Measurements from ENCODE around the gene CDC37L1.

The CDC37L1 gene

GRCh38 chr9:4669890-4670289 lies 9.5 kb upstream of the CDC37L1 start:
- no peak for DNase-seq

- DNase-seq, result no peak
Observed at GRCh38 chr9:4670591-4670990, 8.8 kb upstream of the CDC37L1 start.

- DNase-seq, result no peak
Observed at GRCh38 chr9:4671737-4672136, 7.6 kb upstream of the CDC37L1 start.

- DNase-seq, result peak; percentile 55
Observed at GRCh38 chr9:4674783-4675182, 4.6 kb upstream of the CDC37L1 start.

GRCh38 chr9:4677392-4677791 lies 2.0 kb upstream of the CDC37L1 start:
- no peak for DNase-seq

- peak; percentile 31 for DNase-seq
Observed at GRCh38 chr9:4678679-4679267, 596 bp upstream of the CDC37L1 start.

- no peak for DNase-seq
Observed at GRCh38 chr9:4680173-4680525, 780 bp downstream of the CDC37L1 start.

GRCh38 chr9:4680750-4681149 lies 1.4 kb downstream of the CDC37L1 start:
- DNase-seq, result peak; percentile 76

- no peak for DNase-seq
Observed at GRCh38 chr9:4684820-4685219, 5.5 kb downstream of the CDC37L1 start.

GRCh38 chr9:4686112-4686511 lies 6.7 kb downstream of the CDC37L1 start:
- no peak for DNase-seq

GRCh38 chr9:4686584-4686983 lies 7.2 kb downstream of the CDC37L1 start:
- no peak for DNase-seq

GRCh38 chr9:4689021-4689420 lies 9.7 kb downstream of the CDC37L1 start:
- no peak for DNase-seq

- no peak for DNase-seq
Observed at GRCh38 chr9:4689687-4690104, 10.3 kb downstream of the CDC37L1 start.

- no peak for DNase-seq
Observed at GRCh38 chr9:4690144-4690543, 10.8 kb downstream of the CDC37L1 start.

- peak; percentile 18 for DNase-seq
Observed at GRCh38 chr9:4691795-4692194, 12.4 kb downstream of the CDC37L1 start.

- no peak for DNase-seq
Observed at GRCh38 chr9:4700091-4700490, 20.7 kb downstream of the CDC37L1 start.

- no peak for DNase-seq
Observed at GRCh38 chr9:4700932-4701331, 21.6 kb downstream of the CDC37L1 start.

GRCh38 chr9:4701526-4701925 lies 22.2 kb downstream of the CDC37L1 start:
- DNase-seq, result no peak

- no peak for DNase-seq
Observed at GRCh38 chr9:4704129-4704528, 24.8 kb downstream of the CDC37L1 start.

- no peak for DNase-seq
Observed at GRCh38 chr9:4706021-4706420, 26.7 kb downstream of the CDC37L1 start.

GRCh38 chr9:4706971-4707622 lies 27.7 kb downstream of the CDC37L1 start:
- DNase-seq, result peak; percentile 42

GRCh38 chr9:4709380-4709779 lies 30.0 kb downstream of the CDC37L1 start:
- no peak for DNase-seq

GRCh38 chr9:4713849-4714248 lies 34.5 kb downstream of the CDC37L1 start:
- DNase-seq, result no peak

GRCh38 chr9:4714266-4715016 lies 35.1 kb downstream of the CDC37L1 start:
- DNase-seq, result no peak
